ENCODE measurements around the gene KIAA0232.

The KIAA0232 gene, protein sequence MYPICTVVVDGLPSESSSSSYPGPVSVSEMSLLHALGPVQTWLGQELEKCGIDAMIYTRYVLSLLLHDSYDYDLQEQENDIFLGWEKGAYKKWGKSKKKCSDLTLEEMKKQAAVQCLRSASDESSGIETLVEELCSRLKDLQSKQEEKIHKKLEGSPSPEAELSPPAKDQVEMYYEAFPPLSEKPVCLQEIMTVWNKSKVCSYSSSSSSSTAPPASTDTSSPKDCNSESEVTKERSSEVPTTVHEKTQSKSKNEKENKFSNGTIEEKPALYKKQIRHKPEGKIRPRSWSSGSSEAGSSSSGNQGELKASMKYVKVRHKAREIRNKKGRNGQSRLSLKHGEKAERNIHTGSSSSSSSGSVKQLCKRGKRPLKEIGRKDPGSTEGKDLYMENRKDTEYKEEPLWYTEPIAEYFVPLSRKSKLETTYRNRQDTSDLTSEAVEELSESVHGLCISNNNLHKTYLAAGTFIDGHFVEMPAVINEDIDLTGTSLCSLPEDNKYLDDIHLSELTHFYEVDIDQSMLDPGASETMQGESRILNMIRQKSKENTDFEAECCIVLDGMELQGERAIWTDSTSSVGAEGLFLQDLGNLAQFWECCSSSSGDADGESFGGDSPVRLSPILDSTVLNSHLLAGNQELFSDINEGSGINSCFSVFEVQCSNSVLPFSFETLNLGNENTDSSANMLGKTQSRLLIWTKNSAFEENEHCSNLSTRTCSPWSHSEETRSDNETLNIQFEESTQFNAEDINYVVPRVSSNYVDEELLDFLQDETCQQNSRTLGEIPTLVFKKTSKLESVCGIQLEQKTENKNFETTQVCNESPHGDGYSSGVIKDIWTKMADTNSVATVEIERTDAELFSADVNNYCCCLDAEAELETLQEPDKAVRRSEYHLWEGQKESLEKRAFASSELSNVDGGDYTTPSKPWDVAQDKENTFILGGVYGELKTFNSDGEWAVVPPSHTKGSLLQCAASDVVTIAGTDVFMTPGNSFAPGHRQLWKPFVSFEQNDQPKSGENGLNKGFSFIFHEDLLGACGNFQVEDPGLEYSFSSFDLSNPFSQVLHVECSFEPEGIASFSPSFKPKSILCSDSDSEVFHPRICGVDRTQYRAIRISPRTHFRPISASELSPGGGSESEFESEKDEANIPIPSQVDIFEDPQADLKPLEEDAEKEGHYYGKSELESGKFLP (N-terminal part only)

DNA sequence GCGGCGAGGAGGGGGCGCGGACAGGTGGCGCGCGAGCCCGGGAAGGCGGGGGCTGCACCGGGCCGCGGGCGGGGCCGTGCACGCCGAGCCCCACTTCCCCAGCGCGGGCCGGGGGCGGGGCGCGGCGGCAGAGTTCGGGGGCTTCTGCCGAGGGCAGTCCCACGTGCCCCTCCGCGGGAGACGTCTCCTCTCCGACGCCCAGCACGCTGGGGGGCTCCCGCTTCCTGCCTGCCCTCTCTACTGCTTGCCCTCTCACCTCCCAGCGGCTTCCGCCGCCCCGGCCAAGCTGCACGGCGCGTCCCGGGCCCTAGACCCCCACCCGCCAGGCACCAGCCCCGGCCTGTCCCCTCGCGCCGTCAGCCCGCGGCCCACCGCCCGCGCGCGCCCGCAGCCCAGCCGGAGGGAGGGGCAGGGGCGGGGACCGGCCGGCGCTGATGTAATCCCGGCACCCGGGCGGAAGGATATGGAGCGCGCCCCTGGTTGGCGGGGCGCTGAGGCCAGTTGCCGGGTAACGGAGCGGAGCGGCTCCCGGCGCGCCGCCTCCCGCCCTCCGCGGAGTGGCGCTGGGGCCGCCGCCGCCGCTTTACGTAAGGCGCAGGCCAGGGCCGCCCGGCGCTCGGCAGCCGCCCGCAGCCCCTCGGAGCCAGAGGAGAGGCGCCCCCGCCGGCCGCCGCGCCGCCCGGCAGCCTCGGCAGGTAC lies at the start of gene KIAA0232:
TSS of gene KIAA0232 (plus strand) at position 581 of the 699 bp plus-strand sequence. CDS start 41,727 bp downstream, outside the sequence.
- peak; percentile 94 to 97 for DNase-seq

DNA sequence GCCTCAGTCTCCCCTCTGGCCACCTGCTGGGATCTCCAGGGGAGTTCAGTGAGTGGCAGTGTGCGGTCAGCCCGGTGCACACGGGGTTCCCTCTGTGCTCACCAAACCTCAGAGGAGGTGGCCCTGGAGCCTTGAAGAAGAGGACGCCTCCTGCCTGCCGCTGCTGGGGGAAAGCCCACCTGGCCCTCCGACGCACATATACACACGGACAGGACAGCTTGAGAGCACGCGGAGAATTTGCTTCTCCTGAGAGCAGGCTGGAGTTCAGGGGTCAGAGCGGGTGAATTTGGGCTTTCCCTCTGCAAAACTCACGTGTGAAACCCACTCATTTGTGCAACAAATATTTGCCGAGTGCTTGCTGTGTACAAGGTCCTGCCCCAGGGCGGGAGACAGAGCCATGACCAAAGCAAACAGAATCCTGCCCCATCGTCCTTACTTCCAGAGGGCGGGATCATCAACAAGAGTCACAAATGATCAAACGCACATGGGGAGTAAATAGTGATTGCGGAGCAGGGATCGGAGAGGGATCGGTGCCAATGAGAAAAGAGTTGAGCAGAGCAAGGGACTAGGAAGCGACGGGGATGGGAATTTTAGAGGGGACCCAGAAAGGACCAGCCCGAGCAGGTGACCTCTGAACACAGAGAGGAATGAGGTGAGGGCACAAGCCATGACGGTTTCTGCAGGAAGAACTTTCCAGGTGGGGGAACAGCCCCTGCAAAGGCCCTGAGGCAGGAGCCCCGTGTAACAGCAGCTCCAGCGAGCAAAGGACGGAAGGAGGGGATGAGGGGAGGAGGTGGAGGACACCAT lies 49.0 kb upstream of the KIAA0232 start:
- DNase-seq = no peak

DNA sequence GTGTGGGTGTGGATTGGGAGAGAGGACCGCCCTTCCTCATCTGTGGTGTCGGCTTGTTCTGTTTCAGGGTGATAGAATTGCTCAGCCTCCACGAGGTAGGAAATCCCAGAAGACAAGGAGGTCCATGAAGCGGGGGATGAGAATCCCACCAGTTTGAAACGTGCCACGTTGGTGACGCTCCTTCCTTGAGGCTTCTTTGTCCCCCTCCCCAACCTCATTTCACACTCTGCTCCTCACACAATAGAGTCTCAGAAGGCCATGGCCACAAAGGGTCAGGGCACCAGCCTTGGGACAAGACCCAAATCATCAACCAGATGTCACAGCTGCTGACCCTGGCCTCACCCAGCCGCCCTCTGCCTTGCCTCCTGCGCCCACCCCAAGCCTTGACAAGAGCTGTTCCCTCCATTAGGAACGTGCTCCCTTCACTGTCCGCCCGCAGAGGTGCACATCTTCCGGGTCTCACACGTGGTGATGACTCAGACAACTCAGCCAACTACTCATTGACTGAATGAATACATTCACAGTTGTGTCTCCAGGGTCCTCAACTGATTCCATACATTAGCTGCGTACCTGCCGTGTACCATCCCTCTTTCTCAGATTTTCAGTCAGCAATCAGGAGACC lies 48.3 kb upstream of the KIAA0232 start:
- no peak for DNase-seq

DNA sequence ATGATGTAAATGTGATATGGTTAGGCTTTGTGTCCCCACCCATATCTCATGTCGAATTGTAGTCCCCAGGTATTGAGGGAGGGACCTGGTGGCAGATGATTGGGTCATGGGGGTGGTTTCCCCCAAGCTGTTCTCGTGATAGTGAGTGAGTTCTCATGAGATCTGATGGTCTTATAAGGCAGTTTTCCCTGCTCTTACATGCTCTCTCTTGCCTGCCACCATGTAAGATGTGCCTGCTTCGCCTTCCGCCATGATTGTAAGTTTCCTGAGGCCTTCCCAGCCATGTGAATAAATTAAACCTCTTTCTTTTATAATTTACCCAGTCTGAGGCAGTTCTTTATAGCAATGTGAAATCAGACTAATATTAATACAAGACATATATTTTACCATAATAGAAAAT lies 42.6 kb upstream of the KIAA0232 start:
- no peak for DNase-seq

DNA sequence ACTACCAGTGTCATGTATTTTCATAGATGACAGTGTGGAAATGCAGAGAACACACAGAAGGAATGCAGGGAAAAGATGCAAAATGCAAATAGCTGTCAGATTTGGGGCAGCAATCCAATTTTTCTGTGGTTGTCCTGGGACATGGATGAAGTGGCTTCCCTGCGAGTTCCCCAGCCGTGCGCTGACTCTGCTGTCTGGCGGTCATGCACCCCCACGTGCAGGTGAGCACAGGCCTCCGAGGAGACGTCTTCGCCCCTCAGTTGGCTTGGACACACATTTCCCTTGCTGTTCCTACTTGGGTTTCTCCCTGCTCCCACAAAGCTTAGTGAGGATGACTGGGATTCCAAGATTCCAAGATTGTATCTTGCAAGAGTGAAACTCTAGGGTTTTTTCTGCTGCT lies 42.2 kb upstream of the KIAA0232 start:
- DNase-seq = no peak

DNA sequence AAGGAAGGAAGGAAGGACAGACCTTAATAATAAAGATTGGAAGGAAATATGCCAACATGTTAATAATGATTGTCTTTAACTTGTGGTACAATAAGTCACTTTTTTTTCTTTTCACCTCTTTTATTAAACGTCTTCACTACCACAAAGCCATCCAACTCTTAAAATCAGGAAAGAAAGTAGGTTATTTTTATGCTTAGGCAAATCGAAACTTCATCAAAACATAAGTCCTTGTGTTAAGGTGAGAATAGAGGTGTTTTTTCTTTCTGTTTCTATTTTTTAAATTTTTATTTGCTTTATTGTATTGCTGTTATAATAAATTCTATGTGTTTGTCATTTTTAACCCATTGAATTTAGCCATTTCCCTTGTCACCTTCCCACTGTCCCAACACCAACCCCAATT lies 40.0 kb upstream of the KIAA0232 start:
- DNase-seq = no peak

DNA sequence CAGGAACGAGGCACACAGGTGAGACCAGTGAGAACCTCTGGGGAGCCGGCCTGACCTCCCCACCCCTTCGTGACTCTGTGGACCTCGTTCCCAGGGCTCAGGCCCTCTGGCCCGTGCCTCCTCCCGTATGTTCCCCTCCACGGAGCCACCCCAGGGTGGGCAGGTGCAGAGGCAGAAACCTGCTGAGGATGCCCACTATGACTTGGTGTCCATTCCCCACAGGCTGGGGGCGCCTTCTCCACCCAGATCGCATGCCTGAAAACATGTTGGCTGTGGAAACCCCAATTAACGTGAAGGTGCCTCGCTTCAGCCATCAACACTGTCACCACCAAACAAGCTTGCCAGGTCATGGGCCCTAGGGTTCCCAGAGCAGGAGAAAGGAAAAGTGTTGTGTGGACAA lies 39.5 kb upstream of the KIAA0232 start:
- no peak for DNase-seq

DNA sequence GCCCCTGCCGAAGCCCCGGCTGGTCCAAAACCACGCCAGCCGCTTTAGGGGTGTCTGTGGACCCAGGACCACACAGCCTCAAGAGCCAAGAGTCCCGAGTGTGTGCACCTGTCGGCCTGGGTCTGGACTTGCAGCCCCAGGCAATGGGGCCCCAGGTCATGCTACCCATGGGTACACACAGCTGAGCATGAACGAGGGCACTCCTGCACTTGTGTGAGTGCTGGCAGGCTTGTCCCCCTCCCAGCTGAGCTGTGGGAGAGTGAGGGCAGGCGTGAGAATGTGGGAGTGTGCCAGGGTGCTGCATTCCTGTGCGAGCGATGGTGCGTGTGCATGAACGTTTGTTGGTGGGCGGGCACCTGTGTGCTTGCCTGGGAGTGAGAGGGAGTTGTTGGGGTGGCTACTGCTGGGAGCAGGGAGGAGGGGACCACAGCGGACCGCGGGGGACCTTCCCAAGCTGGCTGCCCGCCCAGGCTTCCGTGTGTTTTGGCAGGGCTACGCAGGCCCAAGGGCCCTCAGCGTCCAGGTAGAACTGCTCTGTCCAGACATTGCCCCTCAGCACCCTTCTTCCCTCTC lies 35.7 kb upstream of the KIAA0232 start:
- peak; percentile 87 to 94 for DNase-seq

DNA sequence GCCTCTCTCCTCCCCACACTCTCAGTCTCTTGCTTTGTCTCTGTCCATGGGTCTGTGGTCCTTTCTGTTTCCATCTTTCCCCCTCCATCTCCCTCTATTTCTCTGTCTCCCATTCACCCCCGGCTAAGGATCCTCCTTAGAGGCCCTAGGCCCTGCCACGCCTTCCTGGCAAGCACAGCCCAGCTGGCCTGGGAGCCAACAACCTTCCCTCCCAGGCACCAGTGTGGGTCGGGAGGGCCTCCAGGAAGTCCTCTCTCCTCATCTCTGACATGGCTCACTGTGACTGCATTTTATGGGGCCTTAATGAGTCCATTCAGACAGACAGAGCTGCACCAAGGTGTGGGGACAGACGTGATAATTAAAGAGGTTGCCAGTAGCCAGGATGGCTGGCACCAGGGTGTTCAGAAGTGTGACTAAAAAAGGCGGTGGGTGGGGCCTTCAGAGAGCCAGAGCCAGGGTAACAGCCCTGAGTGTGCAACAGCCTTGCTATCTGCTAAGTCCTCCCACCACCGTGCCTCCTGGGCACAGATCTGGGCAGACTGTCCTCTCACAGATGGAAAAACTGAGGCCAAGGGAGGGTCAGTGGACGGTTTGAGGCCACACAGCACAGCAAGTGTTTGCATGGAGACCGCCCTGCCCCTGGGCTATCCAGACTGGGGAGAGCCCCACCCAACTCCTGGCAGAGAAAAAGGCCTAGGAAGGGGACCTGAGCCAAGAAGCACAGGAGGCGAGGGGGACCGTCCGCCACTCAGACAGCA lies 35.1 kb upstream of the KIAA0232 start:
- DNase-seq = peak; percentile 79 to 93

DNA sequence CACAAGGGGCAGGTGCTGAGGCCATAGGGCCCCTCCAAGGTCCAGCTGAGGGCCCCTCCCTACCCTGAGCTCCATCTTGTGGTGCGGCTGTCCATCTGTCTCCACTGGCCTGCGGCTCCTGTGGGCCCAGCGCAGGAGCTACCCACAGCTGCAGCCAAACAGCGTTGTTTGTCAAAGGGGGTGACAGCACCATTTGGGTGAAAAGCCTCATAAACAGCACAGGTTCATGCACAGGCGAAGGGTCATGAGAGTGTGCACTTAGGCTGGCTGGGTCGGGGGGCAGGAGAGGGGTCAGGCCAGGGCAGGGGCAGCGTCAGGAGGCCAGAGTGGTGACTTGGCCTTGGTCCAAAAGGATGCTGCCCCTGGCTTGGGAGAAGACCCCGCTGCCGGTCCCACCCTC lies 34.2 kb upstream of the KIAA0232 start:
- no peak for DNase-seq

DNA sequence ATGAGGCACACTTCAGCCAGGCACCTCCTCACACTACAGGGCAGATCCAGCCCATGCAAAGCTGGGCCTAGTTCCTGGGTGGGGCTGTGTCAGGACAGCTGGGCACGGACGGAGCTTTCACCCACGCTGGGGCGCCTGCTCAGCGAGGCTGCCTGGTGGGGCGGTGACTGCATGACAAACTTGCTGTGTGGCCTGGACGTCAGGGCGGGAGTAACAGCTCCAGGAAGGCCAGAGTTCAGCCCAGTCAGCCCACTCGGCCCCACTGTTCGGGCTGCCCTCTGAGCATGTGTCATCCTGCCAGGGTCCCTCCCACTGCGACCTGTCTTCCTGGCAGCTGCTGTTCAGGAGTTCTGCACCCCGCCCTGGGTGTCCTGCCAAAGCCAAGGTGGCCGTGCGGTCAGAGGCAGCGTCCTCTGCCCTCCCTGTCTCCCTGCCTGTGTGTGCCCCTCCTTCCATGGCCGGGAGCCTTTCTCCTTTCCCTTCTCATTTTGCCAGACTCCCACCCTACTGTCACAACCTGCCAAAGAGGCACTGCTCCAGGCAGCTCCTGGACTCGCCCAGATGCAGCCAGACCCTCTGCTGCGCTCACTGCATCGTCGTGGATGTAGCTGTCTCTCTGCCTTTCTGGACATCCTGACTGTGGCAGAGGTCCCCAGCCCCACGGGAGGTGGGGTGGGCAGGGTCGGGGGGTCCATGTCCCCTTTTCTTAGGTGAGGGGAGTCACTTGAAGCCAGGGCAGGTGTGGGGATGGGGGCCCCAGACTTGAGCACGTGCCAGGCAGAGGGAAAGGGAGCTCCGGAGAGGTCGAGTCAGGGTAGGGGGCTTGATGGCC lies 33.0 kb upstream of the KIAA0232 start:
- no peak for DNase-seq

DNA sequence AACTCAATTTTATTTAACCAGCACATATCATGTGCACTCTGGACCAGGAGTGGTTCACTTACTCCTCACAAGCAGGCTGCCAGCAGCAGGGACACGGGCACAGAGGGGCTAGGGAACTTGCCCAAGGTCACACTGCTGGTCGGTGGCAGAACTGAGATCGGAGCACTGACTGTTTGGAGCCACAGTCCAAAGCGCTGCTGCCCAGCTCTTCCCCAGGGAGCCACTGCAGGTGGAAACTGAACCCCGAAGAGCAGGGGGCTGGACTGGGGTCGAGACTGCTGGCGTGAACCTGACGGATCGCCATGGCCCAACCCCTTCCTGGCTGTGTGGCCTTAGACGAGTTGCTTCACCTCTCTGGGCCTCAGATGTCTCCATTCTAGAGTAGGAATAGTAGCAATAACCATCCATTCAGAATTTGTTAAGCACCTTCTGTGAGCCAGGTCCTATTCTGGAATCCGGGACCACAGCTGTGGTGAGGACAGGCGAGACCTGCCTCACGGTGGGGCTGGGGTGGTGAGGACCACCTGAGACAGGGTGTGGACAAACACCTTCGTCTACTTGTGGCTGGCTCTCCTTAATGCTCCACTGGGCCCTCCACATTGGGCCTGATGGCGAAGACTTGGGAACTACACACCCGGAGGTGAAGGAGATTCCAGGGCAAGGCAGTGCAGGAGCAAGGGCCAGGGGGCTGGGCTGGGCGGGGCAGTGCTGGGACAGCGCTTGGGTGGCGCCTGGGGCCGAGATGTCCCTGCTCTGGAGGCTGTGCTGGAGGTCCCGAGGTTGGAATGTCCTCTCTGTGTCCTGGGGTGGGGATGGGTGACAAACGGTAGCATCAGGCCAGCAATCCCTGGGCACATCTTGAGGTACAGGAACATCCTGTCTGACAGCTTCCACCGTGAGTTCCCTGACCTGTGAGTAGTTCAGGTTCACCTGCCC lies 32.0 kb upstream of the KIAA0232 start:
- DNase-seq = no peak

DNA sequence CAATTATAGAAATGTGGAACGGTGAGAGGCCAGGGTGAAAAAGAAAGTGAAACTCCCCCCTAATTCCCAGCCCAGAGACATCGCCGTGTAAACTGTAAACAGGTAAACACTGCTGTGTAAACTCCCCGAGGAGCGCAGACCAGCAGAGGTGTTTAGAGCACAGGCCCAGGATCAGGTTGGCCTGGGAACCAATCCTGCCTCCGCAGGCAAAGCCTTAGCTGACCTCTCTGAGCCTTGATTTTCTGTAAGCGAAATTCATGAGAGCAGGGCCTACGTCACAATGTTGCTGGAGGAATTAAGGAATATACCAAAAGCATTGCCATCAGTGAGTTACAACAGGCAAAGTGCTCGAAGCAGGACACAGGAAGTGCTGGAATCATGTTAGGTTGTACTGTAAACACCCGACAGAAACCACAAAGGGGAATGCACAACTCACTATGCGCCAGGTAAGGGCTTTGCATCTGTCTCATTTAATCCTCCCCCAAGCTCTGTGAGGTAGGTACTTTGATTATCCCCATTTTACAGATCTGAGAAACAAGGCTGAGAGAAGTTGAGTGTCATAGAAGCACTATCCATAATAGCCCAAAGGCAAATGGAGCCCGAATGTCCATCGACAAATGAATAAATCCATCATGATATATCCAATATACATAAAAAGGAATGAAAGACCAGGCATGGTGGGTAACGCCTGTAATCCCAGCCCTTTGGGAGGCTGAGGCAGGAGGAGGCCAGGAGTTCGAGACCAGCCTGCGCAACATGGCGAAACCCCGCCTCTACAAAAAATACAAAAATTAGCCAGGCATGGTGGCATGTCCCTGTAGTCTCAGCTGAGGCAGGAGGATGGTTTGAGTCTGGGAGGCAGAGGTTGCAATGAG lies 30.7 kb upstream of the KIAA0232 start:
- DNase-seq = peak in 1 of 2 experiments; percentile 16

DNA sequence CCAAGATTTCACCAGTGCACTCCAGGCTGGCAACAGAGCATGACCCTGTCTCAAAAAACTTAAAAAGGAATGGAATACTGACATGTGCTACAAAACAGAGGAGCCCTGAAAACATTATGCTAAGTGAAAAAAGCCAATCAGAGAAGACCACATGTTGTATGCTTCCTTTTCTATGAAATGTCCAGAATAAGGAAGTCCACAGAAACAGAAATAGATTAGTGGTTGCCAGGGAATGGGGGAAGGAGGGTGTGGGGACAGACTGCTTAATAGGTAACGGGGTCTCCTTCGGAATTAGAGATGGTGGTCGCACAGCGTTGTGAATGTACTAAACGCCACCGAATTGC lies 30.1 kb upstream of the KIAA0232 start:
- DNase-seq = no peak

DNA sequence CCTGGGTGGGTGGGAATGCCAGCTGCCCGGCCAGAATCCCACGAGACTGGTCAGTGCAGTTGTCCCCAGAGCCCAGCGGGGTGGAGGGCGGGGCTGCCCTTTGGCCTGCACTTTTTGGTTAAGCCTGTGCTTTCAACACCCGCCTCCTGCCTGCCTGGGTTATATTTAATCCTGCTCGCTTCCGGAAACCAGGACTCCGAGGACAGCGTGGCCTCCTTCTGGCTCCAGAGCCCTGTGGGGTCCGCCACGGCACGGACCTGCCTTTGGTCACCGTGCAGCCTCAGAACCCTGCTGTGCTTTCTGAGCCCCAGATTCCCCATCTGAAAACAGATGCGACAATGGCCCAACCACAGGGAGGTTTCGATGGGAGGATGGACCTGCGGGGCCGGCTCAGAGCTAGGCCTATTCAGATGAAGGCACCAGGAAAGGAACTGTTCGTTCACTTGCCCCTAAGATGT lies 29.4 kb upstream of the KIAA0232 start:
- DNase-seq = no peak

DNA sequence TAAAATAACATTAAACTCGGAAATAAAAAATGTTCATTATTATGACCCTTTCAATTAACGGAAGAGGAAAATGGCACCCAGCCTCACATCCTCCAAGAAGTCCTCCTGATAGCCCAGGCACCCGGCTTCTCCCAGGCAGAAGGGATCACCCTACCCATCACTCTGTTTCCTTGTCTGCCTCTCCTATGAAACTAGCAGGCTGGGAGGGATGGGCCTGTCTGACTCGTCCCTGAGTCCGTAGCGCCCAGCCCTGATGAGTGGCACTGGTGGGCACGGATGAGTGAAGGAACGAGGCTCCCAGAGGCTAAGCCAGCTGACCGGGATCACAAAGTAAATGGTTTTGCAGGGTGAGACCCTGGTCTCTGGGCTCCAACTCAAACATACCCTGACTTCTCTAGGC lies 28.6 kb upstream of the KIAA0232 start:
- no peak for DNase-seq

DNA sequence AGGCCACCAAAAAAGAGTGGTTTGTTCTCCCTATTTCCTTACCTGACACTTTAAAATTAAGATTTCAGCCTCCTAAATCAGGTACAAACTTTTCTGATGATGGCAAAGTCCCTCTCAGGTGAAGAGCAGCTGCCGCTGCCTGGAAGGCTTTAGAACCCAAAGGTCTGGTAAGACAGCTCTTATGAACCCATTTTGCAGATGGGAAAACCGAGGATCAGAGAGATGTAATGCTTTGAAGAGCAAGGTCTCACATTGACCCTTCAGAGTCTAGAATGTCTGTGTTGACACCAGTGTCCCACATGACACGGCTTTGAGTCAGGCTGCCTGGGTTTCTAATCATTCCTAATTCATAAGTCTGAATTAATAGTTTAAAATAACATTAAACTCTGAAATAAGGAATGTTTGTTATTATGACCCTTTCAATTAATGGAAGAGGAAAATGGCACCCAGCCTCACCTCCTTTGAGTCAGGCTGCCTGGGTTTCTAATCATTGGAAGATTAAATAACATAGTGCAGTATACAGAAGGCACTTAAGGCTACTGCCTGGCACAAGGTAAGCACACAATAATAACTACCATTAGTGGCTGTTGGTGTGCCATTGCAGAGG lies 27.9 kb upstream of the KIAA0232 start:
- DNase-seq = no peak
